ENCODE results near the gene SLC27A4.
"Not testable (repeated sequence)": the region's sequence is repeated elsewhere in the genome, so short reads cannot be mapped to it uniquely, and the experiment has no call there.

The SLC27A4 gene

DNA sequence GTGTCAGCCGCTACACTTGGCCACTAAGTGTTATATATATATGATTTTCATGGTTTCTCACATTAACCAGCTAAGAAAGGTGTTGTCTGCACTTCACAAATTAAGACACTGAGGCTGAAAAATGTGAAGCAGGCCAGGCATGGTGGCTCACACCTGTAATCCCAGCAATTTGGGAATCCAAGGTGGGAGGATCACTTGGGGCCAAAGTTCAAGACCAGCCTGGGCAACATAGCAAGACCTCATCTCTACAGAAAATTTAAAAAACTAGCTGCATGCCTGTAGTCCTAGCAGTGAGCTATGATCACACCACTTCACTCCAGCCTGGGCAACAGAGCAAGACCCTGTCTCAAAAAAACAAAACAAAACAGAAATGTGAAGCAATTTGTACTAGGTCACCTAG is 15.9 kb upstream of the SLC27A4 start:
- DNase-seq (ENCODE audit: low spot score): no peak

DNA sequence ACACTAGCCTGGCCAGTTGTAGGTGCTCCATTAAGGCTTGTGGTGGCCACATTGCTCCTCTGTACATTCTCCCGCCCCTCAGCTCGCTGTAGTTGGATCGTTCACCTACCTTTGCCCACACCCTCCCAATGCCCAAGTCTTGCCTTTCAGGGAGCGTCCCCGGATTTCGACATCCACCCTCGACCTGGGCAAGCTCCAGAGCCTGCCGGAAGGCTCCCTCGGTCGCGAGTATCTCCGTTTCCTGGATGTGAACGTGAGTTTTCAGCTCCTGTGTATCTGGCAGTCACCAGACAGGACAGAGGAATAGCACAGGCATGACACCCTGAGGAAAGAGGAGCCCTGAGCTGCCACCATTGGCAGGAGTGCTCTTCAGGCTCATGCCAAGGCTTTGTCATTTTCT is 14.7 kb upstream of the SLC27A4 start:
- DNase-seq (ENCODE audit: low spot score): no peak

DNA sequence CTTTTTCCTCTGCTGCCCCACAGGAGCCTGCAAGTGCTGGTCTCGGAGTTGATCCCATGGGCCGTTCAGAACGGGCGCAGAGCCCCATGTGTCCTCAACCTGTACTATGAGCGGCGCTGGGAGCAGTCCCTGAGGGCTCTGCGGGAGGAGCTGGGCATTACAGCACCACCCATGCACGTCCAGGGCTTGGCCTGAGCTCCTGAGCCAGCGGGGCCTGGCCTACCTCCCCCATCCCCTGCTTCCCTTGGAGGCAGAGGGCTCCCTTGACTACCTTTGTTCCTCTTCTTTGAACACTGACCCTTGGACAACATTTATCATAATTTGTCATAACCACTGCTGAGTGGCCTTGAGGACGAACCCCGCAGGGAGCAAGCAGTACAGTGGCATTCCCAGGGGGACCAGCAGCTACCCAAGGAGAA is 6.9 kb upstream of the SLC27A4 start:
- no peak for DNase-seq (ENCODE audit: low spot score)

DNA sequence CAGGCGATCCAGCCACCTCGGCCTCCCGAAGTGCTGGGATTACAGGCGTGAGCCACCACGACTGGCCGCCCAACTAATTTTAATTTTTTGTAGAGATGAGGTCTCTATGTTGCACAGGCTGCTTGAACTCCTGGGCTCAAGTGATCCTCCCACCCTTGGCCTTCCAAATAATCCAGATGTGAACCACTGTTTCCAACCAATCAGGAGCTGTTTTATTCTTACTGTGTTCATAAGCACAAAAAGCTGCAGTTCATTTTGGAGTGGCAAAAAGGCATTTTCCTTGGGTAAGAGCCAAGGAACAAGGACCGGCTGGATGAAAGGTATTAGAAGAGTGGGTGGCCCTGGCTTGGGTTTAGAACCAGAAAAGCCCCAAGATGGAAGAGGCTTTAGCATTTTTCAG is 5.2 kb upstream of the SLC27A4 start:
- DNase-seq (ENCODE audit: low spot score): no peak

DNA sequence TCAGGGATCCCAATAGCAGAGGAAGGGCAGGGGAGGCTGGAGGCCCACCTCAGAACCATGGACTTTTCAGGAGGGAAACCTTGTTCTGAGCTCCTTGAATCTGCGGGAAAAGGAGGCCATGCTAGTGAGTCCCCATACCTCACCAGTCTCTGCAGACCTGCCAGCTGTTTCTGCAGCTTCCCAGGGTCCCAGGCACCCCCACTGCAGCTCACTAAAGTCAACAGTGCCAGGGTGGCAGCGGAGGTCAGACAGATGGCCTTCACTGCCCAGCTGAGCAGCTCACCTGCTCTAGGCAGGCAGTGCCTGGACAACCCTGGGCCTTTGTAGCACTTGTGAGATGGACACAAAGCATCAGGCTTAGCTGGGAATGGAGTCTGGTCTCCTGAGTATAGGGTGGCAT is 4.4 kb upstream of the SLC27A4 start:
- DNase-seq (ENCODE audit: low spot score): no peak

DNA sequence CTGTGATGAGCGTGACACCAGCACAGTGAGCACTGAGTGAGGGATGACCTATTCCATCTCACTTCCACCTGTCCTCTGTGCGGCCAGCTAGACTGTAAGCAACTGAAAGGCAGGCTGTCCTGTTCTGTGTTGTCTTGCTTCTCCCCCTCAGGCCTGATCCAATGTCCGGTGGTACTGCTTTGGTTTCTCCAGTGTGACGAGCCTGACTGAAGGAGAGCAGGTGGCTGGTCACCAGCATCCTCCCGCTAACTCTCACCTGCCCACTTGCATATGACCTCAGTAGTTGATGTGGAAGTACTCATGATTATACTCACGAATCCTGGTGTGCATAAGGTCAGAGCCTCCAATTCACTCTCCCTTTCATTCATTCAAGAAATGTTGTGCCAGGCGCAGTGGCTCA is 2.4 kb upstream of the SLC27A4 start:
- no peak for DNase-seq (ENCODE audit: low spot score)

DNA sequence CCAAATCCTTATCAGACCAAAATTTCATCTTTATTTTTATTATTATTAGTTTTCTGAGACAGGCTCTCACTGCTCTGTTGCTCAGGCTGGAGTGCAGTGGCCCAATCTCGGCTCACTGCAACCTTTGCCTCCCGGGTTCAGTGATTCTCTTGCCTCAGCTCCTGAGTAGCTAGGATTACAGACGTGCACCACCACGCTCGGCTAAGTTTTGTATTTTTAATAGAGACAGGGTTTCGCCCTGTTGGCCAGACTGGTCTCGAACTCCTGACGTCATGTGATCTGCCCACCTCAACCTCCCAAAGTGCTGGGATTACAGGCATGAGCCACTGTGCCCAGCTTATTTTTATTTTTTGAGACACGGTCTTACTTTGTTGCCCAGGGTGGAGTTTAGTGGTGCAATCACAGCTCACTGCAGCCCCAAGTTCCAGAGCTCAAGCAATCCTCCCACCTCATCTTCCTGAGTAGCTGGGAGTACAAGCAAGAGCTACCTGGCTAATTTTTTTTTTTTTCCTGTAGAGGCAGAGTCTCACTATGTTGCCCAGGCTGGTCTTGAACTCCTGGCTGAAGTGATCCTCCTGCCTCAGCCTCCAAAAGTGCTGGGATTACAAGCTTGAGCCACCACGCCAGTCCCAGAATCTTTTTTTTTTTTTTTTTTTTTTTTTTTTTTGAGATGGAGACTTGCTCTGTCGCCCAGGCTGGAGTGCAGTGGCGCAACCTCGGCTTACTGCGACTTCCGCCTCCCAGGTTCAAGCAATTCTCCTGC is 1.3 kb upstream of the SLC27A4 start:
- not testable (repeated sequence) for DNase-seq (ENCODE audit: low spot score)

DNA sequence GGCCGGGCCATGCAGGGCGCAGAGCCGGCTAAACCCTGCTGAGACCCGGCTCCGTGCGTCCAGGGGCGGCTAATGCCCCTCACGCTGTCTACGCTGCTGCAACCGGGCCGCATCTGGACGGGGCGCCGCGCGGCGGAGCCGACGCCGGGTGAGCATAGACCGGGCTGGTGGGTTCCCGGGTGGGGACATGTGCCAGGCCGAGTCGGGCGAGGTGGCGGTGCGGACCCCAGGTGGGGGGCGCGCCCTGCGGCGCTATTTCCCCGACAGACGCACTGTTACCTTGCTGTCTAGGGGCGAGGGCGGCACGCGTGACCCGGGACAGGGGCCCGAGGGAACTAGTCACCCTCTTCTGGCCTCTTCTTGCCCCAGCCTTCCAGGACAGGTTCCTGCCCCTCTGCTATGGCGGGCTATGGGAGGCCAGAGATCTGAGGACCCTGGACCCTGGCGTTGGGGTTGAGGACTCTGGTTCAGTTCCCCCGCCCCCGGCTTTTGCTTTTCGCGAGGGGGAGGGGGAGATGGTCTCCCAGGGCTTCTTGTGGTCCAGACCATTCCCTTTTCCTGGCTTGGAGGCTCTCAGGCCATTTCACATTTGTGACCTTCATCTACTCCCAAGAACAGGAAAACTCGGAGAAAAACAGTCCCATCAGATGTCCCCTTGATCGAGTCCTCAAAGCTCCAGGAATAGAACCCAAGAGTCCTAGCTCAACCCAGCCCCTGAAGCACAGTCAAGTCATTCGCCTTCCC is 536 bp downstream of the SLC27A4 start:
- no peak for DNase-seq (ENCODE audit: low spot score)

DNA sequence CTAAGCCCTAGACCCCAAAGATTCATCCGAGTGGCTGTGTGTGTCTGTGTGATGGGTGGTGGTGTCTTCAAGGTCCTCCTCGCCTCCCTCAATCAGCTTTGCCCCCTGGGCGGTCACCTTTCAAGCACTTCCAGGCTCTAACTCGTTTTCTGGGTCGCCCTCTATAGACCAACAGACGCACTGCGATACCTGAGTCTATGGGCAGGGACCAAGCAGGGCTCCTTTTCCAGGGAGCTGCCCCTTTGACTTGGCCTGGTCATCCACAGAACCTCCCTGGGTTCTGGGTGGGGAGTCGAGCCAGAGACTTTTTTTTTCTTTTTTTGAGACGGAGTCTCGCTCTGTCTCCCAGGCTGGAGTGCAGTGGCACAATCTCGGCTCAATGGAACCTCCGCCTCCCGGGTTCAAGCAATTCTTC is 1.1 kb downstream of the SLC27A4 start:
- DNase-seq (ENCODE audit: low spot score): peak; percentile 65

DNA sequence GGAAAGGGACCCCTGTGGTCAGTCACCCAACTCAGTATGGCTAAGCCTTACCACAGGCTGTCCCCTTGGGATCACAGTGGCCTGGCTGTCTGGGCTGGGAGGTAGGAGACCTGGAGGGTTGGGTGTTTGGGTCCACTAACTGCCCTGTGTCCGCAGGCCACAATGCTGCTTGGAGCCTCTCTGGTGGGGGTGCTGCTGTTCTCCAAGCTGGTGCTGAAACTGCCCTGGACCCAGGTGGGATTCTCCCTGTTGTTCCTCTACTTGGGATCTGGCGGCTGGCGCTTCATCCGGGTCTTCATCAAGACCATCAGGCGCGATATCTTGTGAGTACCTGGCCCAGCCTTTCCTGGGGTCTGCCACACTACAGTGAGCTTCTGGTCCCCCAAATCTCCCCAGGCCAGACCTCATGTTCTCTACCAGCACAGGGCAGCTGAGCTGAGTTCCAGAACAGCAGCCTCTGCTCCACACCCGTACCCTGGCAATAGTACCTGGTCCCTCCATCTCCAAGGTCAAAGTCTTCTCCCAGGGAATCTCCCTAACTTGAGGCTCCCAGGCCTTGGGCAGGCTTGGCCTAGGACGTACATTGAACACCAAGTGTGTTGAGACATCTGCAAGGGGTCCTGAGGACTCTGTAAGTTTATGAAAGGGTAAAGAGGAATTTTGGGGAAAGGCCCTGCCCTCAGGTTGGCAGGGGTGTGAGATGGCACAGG is 2.8 kb downstream of the SLC27A4 start:
- no peak for DNase-seq (ENCODE audit: low spot score)

DNA sequence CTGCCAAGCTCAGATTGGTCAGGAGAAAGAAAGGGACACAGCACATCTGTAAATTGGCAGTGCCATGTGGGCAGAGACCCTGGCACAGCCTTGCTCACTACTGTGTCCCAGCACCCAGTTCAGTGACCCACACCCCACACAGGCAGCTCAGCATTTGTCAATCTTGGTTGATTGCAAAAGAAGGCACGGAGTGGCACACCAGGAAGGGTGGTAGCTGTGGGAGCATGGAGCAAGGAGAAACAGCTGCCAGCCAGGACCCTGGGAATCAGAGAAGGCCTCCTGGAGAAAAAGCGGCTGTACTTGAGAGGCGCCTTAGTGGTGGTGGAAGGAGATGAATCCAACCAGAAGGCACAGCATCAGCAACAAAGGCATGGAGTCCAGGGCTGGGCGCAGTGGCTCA is 3.5 kb downstream of the SLC27A4 start:
- no peak for DNase-seq (ENCODE audit: low spot score)

DNA sequence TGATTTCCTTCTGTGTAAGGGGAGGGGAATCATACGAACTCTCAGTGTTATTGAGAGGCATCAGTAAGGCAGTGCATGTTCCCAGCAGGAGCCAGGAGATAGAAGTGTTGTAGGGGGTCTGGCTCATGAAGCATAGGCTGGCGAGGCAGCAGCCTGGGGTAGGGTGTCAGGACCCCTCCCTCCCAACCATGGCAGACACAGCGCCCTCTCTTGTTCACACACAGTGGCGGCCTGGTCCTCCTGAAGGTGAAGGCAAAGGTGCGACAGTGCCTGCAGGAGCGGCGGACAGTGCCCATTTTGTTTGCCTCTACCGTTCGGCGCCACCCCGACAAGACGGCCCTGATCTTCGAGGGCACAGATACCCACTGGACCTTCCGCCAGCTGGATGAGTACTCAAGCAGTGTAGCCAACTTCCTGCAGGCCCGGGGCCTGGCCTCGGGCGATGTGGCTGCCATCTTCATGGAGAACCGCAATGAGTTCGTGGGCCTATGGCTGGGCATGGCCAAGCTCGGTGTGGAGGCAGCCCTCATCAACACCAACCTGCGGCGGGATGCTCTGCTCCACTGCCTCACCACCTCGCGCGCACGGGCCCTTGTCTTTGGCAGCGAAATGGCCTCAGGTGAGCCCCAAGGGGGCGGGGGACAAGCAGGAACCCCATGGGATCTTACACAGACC is 4.7 kb downstream of the SLC27A4 start:
- DNase-seq (ENCODE audit: low spot score): no peak

DNA sequence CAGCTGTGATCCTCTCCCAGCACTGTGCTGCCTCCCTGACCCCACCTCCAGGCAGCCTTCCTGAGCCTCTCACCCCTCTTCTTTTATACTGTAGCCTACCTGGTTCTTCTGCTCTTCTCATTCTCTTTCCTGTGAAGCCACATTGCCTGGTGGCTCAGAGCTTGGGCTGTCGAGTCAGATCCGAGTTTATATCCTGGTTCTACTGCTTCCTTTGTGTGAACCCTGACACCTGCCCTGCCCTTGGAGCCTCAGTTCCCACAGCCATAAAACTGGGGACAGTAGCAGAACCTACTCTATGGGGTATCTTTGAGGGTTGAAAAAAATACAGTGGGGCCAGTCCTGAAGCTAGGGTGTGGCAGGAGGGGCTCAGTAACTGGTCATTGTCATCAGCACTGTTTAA is 8.8 kb downstream of the SLC27A4 start:
- no peak for DNase-seq (ENCODE audit: low spot score)

DNA sequence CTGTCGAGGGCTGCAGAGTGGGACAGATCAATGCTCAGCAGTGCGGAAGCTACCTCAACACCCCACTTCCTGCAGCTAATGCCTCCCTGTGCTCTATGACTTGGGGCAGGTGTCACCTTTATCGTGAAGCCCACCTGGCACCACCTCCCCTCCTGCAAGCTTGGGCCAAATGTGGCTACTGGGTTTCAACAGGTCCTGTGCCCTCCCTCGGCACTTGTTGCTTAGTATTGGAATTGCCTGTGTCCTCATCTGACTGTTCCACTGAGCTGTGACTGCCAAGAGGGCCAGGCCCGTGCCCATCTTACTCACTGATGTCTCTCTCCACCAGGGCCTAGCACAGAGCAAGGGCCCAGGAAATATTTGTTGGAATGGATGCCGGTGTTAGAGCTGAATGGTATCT is 9.4 kb downstream of the SLC27A4 start:
- DNase-seq (ENCODE audit: low spot score): no peak

DNA sequence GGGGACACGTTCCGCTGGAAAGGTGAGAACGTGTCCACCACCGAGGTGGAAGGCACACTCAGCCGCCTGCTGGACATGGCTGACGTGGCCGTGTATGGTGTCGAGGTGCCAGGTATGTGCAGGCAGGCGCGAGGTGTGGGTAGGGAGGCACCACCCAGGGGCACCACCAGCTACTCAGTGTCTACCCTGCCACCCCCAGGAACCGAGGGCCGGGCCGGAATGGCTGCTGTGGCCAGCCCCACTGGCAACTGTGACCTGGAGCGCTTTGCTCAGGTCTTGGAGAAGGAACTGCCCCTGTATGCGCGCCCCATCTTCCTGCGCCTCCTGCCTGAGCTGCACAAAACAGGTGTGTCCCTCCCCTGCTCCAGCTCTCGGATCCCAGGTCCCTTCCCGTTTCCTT is 15.1 kb downstream of the SLC27A4 start:
- no peak for DNase-seq (ENCODE audit: low spot score)

DNA sequence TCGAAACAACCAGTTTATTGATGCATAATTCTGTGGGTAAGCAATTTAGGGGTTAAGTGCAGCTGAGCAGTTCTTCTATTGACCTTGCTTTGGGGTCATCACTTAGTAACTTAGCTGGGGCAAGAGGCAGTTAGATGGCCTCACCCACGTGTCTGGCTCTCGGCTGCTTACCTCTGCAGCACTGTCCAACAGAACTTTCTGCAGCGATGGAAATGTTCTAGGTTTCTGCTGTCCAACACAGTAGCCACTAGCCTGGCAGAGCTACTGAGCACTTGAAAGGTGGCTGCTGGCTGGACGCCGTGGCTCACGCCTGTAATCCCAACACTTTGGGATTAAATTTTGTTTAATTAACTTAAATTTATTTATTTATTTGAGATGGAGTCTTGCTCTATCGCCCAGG is 17.8 kb downstream of the SLC27A4 start:
- no peak for DNase-seq (ENCODE audit: low spot score)

DNA sequence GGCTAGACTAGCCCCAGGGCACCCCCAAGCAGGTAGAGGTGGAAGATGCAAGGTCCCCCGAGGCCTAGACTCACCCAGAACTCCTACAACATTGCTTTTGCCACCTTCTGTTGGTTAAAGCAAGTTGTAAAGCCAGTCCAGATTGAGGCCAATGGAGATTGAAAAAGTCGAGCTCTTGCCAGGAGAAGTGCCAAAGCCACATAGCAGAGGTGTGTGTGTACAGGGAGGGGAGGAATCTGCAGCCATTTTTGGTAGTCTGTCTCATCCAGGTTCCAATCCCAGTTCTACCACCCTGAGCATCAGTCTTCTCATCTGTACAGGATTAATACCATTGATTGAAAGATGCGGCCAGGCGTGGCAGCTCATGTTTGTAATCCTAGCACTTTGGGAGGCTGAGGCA is 18.5 kb downstream of the SLC27A4 start:
- DNase-seq (ENCODE audit: low spot score): no peak

DNA sequence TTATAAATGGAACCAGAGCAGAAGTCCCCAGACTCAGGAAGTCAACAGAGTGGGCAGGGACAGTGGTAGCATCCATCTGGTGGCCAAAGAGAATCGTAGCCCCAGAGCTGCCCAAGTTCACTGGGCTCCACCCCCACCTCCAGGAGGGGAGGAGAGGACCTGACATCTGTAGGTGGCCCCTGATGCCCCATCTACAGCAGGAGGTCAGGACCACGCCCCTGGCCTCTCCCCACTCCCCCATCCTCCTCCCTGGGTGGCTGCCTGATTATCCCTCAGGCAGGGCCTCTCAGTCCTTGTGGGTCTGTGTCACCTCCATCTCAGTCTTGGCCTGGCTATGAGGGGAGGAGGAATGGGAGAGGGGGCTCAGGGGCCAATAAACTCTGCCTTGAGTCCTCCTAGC is 20.5 kb downstream of the SLC27A4 start:
- DNase-seq (ENCODE audit: low spot score): no peak

DNA sequence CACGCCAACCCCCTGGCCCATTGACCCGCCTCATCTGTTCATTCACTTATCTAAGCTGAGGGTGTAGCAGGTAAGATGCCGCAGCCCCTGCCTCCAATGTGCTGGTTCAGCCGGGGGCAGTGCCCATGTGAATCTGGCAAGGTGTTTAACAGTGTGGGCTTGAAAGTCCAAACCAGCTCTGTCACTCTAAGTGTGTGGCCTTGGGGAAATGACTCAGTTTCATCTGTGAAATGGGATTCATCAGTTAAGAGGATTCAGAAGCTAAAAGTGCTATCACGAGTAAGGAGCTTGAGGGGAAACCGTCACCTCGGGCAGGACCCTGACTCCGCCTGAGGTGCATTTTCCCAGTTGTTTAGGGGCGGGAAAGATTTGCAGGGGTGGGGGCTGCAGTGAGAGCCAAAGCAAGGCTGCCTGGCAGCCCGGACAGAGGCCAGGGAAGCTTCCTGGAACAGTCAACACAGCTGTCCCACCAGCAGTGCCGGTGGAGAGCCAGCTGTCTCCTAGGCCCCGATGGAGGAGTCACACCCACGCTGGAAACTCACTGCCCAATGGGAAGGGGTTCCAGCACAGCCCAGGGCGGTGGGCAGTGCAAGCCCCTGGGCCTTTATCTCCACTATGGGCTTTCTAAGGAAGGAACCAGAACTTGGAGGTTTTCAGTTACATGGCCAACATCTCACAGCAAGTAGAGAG is 21.1 kb downstream of the SLC27A4 start:
- no peak for DNase-seq (ENCODE audit: low spot score)

DNA sequence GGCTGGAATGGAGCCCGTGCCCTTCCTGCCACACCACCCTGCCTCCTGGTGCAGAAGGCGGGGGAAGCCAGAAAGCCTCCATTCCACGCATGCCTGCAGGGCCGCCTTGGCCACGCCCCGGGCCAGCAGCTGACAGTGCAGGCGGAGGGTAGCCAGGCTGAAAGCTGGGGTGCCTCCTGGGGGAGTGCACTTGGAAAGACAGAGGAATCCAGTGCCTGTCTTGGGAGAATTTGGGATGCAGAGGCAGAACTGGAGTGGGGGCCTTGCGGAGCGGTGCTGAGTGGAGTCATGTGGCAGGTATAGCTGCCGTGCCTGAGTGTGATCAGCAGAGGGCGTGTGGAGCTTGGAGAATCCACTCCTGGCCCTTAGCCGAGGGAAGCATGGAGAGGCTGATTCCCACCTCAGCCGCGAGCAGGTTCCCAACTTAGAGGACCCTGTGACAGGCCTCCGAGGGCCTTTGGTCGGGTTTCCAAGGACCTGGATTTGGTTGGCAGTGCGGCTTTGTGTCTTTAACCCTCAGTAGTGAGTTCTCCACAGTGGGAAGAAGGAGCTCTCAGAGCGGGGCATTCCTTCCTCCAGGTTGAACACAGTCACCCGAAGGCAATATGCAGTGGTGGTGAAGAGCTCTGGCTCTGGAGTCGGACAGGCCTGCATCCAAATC is 21.8 kb downstream of the SLC27A4 start:
- peak; percentile 69 for DNase-seq (ENCODE audit: low spot score)

DNA sequence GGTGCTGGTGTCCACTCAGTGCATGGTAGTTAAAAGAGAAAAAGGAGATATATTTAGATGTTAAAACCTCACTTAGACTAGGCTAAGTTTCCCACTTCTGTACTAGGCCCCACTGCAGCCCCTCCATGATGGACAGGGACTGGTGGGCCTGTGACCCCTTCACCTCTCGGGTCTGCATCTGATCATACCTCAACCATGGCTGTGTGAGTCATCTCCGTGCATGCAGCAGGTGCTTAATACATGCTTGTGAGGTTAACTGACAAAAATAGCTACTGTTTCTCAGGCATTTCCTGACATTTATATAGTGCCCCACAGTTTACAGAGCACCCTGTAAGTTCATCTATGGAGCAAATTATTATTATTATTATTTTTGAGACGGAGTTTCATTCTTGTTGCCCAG is 22.4 kb downstream of the SLC27A4 start:
- no peak for DNase-seq (ENCODE audit: low spot score)

Measured in kidney capillary endothelial cell (primary cell).